Midbrain (tissue), 1 donor: ENCODE measurements around the gene LARP4B.

ENCODE experiments used
- DNase-seq: peaks from one replicate; lab custom pipeline; 2025; lab: John Stamatoyannopoulos, UW

Gene LARP4B

GRCh38 chr10:767794-768193 lies 163.7 kb downstream of the LARP4B start:
- DNase-seq = no peak

- no peak for DNase-seq
Observed at GRCh38 chr10:767211-767610, 164.3 kb downstream of the LARP4B start.

- no peak for DNase-seq
Observed at GRCh38 chr10:761376-761775, 170.1 kb downstream of the LARP4B start.

GRCh38 chr10:760622-761021 lies 170.9 kb downstream of the LARP4B start:
- DNase-seq = no peak

- no peak for DNase-seq
Observed at GRCh38 chr10:759898-760477, 171.5 kb downstream of the LARP4B start.
